Endothelial cell of umbilical vein (primary cell): ENCODE data around the gene PON2. TPM values are rescaled to one million over a fixed set of nuclear protein-coding genes. Genes with fewer than 3 reads are reported as not detected.

Experiments
- BruUV-seq: library from RNA; stranded (reverse); fragments of 400-500 nt; replicated peaks from 2 replicates; lab custom pipeline; 2021; lab: Mats Ljungman, UMichigan
- CTCF ChIA-PET: fragments of 300-600, 350-600 bp; sonication (Branson Sonifier 250); formaldehyde crosslinking; loops from one replicate; lab custom pipeline; 2021; ENCODE audit warnings: antibody characterized with exemption, inconsistent platforms; lab: Charles Lee
- POLR2A ChIA-PET: fragments of 300-600, 350-600 bp; sonication (Branson Sonifier 250); formaldehyde crosslinking; loops from one replicate; lab custom pipeline; 2021; ENCODE audit warnings: antibody characterized with exemption, inconsistent platforms; lab: Charles Lee
- DNase-seq: peaks from one replicate; pipeline ENCODE4 v3.0.0-alpha.2; 2011; ENCODE audit warnings: low read depth, low spot score
- FAIRE-seq: peaks from 2 replicates; lab custom pipeline; 2011; peaks lifted over from hg19 to GRCh38; lab: Jason Lieb, UNC
- H2AFZ ChIP-seq: 2 replicates; pipeline ENCODE4 v1.6.0; 2012; ENCODE audit warnings: low read depth, low read length, control low read depth, inconsistent platforms
- H3K27ac ChIP-seq: 2 replicates; pipeline ENCODE4 v1.5.1; 2011; ENCODE audit warnings: low read depth, mild to moderate bottlenecking, control low read depth, low read length, moderate library complexity; ENCODE audit not compliant: insufficient read depth
- H3K27me3 ChIP-seq, 2 experiments: 2 replicates each; pipeline versions ENCODE4 v1.6.0 to v1.6.1; 2011; ENCODE audit warnings: low read length in 2 of 2, mixed read lengths in 1 of 2; ENCODE audit not compliant: control insufficient read depth in 2 of 2, insufficient read depth in 2 of 2
- H3K36me3 ChIP-seq, 2 experiments: 2 replicates in 1 of 2; 3 replicates in 1 of 2; pipeline ENCODE4 v1.5.1; 2011; ENCODE audit warnings: low read length in 2 of 2, mild to moderate bottlenecking in 1 of 2, moderate library complexity in 1 of 2; ENCODE audit not compliant: control insufficient read depth in 2 of 2, insufficient read depth in 2 of 2; ENCODE audit errors: extremely low read depth in 1 of 2
- H3K4me1 ChIP-seq: 3 replicates; pipeline ENCODE4 v1.5.1; 2011; ENCODE audit warnings: mild to moderate bottlenecking, low read length; ENCODE audit not compliant: control insufficient read depth, insufficient read depth; ENCODE audit errors: extremely low read depth
- H3K4me2 ChIP-seq: 2 replicates; pipeline ENCODE4 v1.6.1; 2011; ENCODE audit warnings: low read length, control low read depth, mixed read lengths; ENCODE audit not compliant: insufficient read depth
- H3K4me3 ChIP-seq, 3 experiments: fragments of 200-600 bp in 1 of 3; sonication (generic), shearing (Covaris generic) in 1 of 3; replicated peaks in 1 of 3; 2 replicates each; pipeline ENCODE4 v1.5.1; 2011 to 2016; ENCODE audit warnings: control low read depth in 3 of 3, low read length in 3 of 3, mild to moderate bottlenecking in 2 of 3, inconsistent platforms in 1 of 3, low read depth in 1 of 3, moderate library complexity in 1 of 3; ENCODE audit not compliant: insufficient read depth in 1 of 3
- H3K79me2 ChIP-seq: 2 replicates; pipeline ENCODE4 v1.6.0; 2012; ENCODE audit warnings: low read length, inconsistent platforms; ENCODE audit not compliant: control insufficient read depth, insufficient read depth
- H3K9ac ChIP-seq: replicated peaks from 2 replicates; pipeline ENCODE3; 2011; ENCODE audit warnings: low read length, control low read depth; ENCODE audit not compliant: insufficient read depth; ENCODE audit errors: extremely low read depth
- H3K9me1 ChIP-seq: replicated peaks from 3 replicates; pipeline ENCODE4 v1.6.0; 2011; ENCODE audit warnings: mild to moderate bottlenecking, low read length; ENCODE audit not compliant: control insufficient read depth, insufficient read depth; ENCODE audit errors: extremely low read depth
- H3K9me3 ChIP-seq: replicated peaks from 2 replicates; pipeline ENCODE4 v1.5.1; 2012; ENCODE audit warnings: low read length, inconsistent platforms; ENCODE audit not compliant: control insufficient read depth, insufficient read depth
- H4K20me1 ChIP-seq: replicated peaks from 2 replicates; pipeline ENCODE3; 2011; ENCODE audit warnings: mild to moderate bottlenecking, low read length; ENCODE audit not compliant: control insufficient read depth, insufficient read depth; ENCODE audit errors: extremely low read depth
- EZH2 ChIP-seq: IDR thresholded peaks from 2 replicates; pipeline ENCODE4 v1.6.1; 2012; ENCODE audit warnings: borderline replicate concordance, low read depth, mild to moderate bottlenecking, moderate library complexity, low read length, inconsistent platforms; ENCODE audit not compliant: severe bottlenecking
- FOS ChIP-seq: IDR thresholded peaks from 2 replicates; pipeline ENCODE4 v1.6.1; 2011; ENCODE audit warnings: mild to moderate bottlenecking, low read length, moderate library complexity, borderline replicate concordance; ENCODE audit not compliant: insufficient read depth
- GATA2 ChIP-seq: IDR thresholded peaks from 2 replicates; pipeline ENCODE4 v1.7.0; 2011; ENCODE audit warnings: low read depth, mild to moderate bottlenecking, moderate library complexity, mixed read lengths, low read length; ENCODE audit not compliant: insufficient read length, insufficient read depth
- JUN ChIP-seq: IDR thresholded peaks from 2 replicates; pipeline ENCODE4 v1.6.1; 2011; ENCODE audit warnings: borderline replicate concordance, low read depth; ENCODE audit not compliant: insufficient read length, insufficient read depth
- MAX ChIP-seq: IDR thresholded peaks from 2 replicates; pipeline ENCODE4 v1.6.1; 2011; ENCODE audit not compliant: insufficient read depth, insufficient read length
- MYC ChIP-seq: IDR thresholded peaks from one replicate; pipeline ENCODE4 v1.6.1; 2011; ENCODE audit warnings: mild to moderate bottlenecking, low read depth, low read length
- POLR2A ChIP-seq: IDR thresholded peaks from 2 replicates; pipeline ENCODE4 v1.6.1; 2012; ENCODE audit warnings: low read depth, mild to moderate bottlenecking, control low read depth, low read length
- POLR2AphosphoS5 ChIP-seq: IDR thresholded peaks from 2 replicates; pipeline ENCODE4 v1.6.1; 2012; ENCODE audit warnings: low read depth, mild to moderate bottlenecking, control low read depth, low read length, moderate library complexity; ENCODE audit not compliant: insufficient read depth
- dilution Hi-C: fragments of 300-500 bp; cut with MboI; formaldehyde crosslinking; loops from one replicate; pipeline ENCODE4 v1.15.0; 2019; ENCODE audit warnings: low sequenced_read_pairs; ENCODE audit not compliant: extremely low pct_ligation_motif_present
- intact Hi-C: fragments of 100-400 bp; cut with micrococcal nuclease; formaldehyde crosslinking; loops from one replicate; pipeline ENCODE4 v1.10.0; 2022
- polyA plus RNA-seq, 4 experiments: library from polyadenylated mRNA; depleted of rRNA in 3 of 4; stranded (reverse) in 3 of 4; unstranded in 1 of 4; fragments of >200 nt; gene quantifications; 2 replicates each; pipeline versions ENCODE4 v1.2.1 to v1.2.3, GENCODE V29; 2011 to 2012; ENCODE audit warnings: missing spikeins in 1 of 4
- total RNA-seq: library from RNA; stranded (reverse); gene quantifications from 2 replicates; pipeline ENCODE4 v1.2.3, GENCODE V29; 2021
- TF ChIP-seq, protein P1 (sequence below), 2 donors: IDR thresholded peaks; 1 replicate in 1 of 2; 2 replicates in 1 of 2; pipeline ENCODE4 v1.5.1; 2011; ENCODE audit warnings: low read length in 2 of 2, mild to moderate bottlenecking in 2 of 2, moderate library complexity in 2 of 2, control low read depth in 1 of 2, inconsistent platforms in 1 of 2, low read depth in 1 of 2; ENCODE audit not compliant: insufficient read depth in 1 of 2; ENCODE audit errors: extremely low read depth in 1 of 2

The PON2 gene
- total and polyA plus RNA-seq, 2 donors (not counting 3 experiments of a cell fraction or from before 2014, with no cell fraction given) = 110 to 125 TPM

DNA sequence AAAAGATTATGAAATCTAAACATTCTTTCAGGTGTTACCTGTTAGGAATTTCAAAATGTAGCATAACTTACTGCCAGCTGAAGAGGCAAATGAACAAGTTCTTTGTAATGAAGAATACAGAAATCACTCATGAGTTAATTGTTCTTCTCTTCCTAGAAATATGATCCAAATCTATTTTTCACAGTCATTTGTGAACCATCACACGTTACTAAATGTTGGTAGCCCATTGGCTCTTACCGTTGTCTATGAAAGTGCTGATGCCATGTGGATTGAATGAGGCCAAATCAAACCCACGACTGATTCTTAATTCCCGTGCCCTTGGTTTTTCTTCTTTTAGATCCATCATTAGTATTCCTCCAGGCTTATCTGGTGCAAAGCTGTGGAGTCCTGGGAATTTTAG lies 22.8 kb downstream of the PON2 start:
- CTCF ChIA-PET = no interaction called here
- POLR2A ChIA-PET = no interaction called here
- no peaks in the 10 kb centered on the region for H4K20me1 ChIP-seq
- no peak overlapping the region for H3K4me2 ChIP-seq
- TF ChIP-seq FOS (no peak), MAX (no peak), EZH2 (no peak), GATA2 (no peak), JUN (no peak), POLR2A (no peak)
- H3K9me1 ChIP-seq = no peaks in the 10 kb centered on the region
- H3K9ac ChIP-seq = no peak overlapping the region
- dilution Hi-C loops = no loop called here
- H3K27me3 ChIP-seq = no peaks in the 10 kb centered on the region
- DNase-seq = no peak
- no peaks in the 10 kb centered on the region for H3K9me3 ChIP-seq
- no peak overlapping the region for H3K4me3 ChIP-seq
- H3K36me3 ChIP-seq = peaks cover 8 to 22% of the 10 kb centered on the region in 2 experiments
- H3K79me2 ChIP-seq = no peaks in the 10 kb centered on the region
- no peaks in the 10 kb centered on the region for H3K4me1 ChIP-seq
- H2AFZ ChIP-seq = no peak overlapping the region
- no TSS peak for BruUV-seq
- no peak for FAIRE-seq
- intact Hi-C loops = no loop called here
- no peak overlapping the region for H3K27ac ChIP-seq

DNA sequence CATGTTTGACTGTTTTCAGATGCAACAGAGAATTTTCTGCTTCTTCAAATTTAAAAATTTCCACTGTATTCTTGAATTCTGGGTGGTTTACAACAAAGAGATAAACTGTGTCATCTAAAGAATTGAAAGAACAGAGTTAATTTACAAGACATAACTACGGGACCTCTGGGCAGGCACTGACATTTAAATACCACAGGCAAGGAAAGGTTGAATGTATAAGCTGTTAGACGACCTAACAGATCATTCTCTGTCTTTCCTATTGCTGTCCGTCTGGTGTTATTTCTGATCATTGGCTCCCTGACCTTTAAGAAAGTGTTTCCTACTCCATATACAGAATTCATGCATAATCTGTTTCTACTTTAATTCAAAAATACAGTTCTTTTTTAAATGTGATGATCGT lies 23.2 kb downstream of the PON2 start:
- no peak overlapping the region for H3K4me2 ChIP-seq
- H3K79me2 ChIP-seq = no peaks in the 10 kb centered on the region
- H3K9ac ChIP-seq = no peak overlapping the region
- POLR2A ChIA-PET = no interaction called here
- no peak for TF ChIP-seq JUN
- TF ChIP-seq, protein P1, sequence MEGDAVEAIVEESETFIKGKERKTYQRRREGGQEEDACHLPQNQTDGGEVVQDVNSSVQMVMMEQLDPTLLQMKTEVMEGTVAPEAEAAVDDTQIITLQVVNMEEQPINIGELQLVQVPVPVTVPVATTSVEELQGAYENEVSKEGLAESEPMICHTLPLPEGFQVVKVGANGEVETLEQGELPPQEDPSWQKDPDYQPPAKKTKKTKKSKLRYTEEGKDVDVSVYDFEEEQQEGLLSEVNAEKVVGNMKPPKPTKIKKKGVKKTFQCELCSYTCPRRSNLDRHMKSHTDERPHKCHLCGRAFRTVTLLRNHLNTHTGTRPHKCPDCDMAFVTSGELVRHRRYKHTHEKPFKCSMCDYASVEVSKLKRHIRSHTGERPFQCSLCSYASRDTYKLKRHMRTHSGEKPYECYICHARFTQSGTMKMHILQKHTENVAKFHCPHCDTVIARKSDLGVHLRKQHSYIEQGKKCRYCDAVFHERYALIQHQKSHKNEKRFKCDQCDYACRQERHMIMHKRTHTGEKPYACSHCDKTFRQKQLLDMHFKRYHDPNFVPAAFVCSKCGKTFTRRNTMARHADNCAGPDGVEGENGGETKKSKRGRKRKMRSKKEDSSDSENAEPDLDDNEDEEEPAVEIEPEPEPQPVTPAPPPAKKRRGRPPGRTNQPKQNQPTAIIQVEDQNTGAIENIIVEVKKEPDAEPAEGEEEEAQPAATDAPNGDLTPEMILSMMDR (IDR thresholded peaks at IDR 0.05; ENCODE audit: extremely low read depth in 1 of 2, insufficient read depth in 1 of 2, low read depth in 1 of 2, low read length in 2 of 2) = no peak
- no peak for TF ChIP-seq MYC
- no peak for TF ChIP-seq FOS
- TF ChIP-seq MAX = no peak
- no peak for TF ChIP-seq EZH2
- TF ChIP-seq GATA2 = no peak
- TF ChIP-seq POLR2A = no peak
- TF ChIP-seq POLR2AphosphoS5 = no peak
- H3K27me3 ChIP-seq = no peaks in the 10 kb centered on the region
- peaks cover 8 to 22% of the 10 kb centered on the region in 2 experiments for H3K36me3 ChIP-seq
- DNase-seq = no peak
- intact Hi-C loops (no loop called here), dilution Hi-C loops (no loop called here)
- no peak overlapping the region for H3K4me3 ChIP-seq
- no TSS peak for BruUV-seq
- no peaks in the 10 kb centered on the region for H3K4me1 ChIP-seq
- H3K9me3 ChIP-seq = no peaks in the 10 kb centered on the region
- CTCF ChIA-PET = interaction anchor here (1.6 kb wide), 1 partner anchor 16 kb away, joined by 4 read pairs; no protein-coding TSS in a partner anchor
- H3K9me1 ChIP-seq = no peaks in the 10 kb centered on the region
- no peak overlapping the region for H3K27ac ChIP-seq
- no peak overlapping the region for H2AFZ ChIP-seq
- no peaks in the 10 kb centered on the region for H4K20me1 ChIP-seq
- FAIRE-seq = no peak
